Measurements from ENCODE around the gene TCOF1. TPM values are rescaled to one million over a fixed set of nuclear protein-coding genes. Genes with fewer than 3 reads are reported as not detected.

Gene TCOF1
- total RNA-seq, 5 donors from 2014 or later (not counting 1 experiment from before 2014, with no cell fraction given) = 50.4 to 67.8 (median 58.4) TPM

DNA sequence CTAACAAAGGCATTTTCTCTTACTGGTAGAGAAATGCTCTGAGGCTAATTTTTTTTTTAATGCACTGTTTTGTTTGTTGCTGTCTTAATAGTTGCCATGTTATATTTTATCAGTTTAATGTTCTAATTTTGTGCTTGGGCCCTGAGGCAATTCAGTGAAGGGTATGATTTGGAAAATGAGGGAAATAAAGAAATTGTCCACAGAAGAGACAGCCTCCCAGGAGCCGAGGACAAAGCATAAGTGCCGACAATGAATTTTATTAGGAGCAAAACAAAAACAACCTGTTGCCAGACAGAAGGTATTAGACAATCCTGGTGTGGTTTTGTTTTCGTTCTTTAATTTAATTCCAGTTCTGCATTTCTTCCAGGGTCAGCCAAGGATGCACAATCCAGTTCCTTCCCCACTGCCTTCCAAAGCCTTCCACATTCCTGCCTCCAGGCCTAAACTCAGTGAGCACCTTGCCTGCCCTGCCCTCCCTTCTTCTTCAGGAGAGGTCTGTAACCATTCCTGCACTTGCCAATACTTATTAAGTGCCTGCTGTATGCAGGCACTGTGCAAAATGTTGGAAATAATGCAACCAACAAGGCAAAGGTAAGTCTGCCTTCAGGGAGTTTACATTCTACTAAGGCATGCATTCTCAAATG is 4.3 kb upstream of the TCOF1 start:
- CTCF ChIA-PET = no interaction called here
- POLR2A ChIA-PET = interaction anchor here in 1 of 2 donors (0.7 kb wide), 1 partner anchor 63 kb away, joined by 3 read pairs; no protein-coding TSS in a partner anchor
- H3K36me3 Mint-ChIP-seq = no peaks in the 10 kb centered on the region
- no peaks in the 10 kb centered on the region for H3K27me3 Mint-ChIP-seq
- ATAC-seq (replicated peaks in 1 of 4) (no peak), DNase-seq (no peak)
- no peak overlapping the region for H3K27ac ChIP-seq (ENCODE audit: low read length)
- no peak overlapping the region for H3K4me3 ChIP-seq (ENCODE audit: control insufficient read depth in 1 of 2, extremely low read depth in 1 of 2, low read length in 1 of 2)
- no peak overlapping the region for H3K4me3 Mint-ChIP-seq
- no peaks in the 10 kb centered on the region for H3K9me3 ChIP-seq
- no peaks in the 10 kb centered on the region for H3K9me3 Mint-ChIP-seq
- no peaks in the 10 kb centered on the region for H3K36me3 ChIP-seq (ENCODE audit: control insufficient read depth in 2 of 2, extremely low read depth in 1 of 2, insufficient read depth in 1 of 2, low read length in 1 of 2)
- H3K27ac Mint-ChIP-seq = no peak overlapping the region
- 100% methylated on average over 2 of the region's 3 CpGs for WGBS (ENCODE audit: insufficient coverage)
- H3K27me3 ChIP-seq (replicated peaks in 1 of 2; ENCODE audit: control insufficient read depth in 2 of 2, extremely low read depth in 1 of 2, insufficient read depth in 2 of 2, low read length in 1 of 2) = peaks cover 0 to 2% of the 10 kb centered on the region in 2 experiments
- H3K4me1 Mint-ChIP-seq = peaks cover 21 to 27% (median 24%) of the 10 kb centered on the region in 3 donors
- peaks cover 2 to 21% of the 10 kb centered on the region in 2 experiments for H3K4me1 ChIP-seq (ENCODE audit: control insufficient read depth in 1 of 2, extremely low read depth in 1 of 2, insufficient read depth in 2 of 2, low read length in 2 of 2)

DNA sequence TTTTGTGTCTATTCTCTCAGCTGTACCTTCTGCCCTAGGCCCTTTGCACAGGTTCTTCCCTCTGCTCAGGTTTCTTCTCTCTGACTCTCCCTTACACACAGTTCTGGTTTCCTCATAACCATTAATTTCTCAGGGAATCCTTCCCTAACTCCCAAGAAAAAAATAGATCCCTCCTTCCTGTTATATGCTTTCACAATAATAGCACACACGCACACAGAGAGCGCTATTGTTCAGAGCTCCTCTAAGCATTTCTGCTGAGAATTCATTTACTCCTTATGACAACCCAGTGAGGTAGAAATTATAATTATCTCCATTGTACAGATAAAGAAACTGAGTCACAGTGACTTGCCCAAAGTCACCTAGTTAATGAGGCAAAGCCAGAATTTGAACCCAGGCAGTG is 1.7 kb upstream of the TCOF1 start:
- CTCF ChIA-PET = interaction anchor here in 1 of 2 donors (1.0 kb wide), 1 partner anchor 94 kb away, joined by 4 read pairs; no protein-coding TSS in a partner anchor
- H3K27me3 ChIP-seq (replicated peaks in 1 of 2; ENCODE audit: control insufficient read depth in 2 of 2, extremely low read depth in 1 of 2, insufficient read depth in 2 of 2, low read length in 1 of 2) = peaks cover 0 to 2% of the 10 kb centered on the region in 2 experiments
- no peaks in the 10 kb centered on the region for H3K9me3 ChIP-seq
- WGBS (ENCODE audit: insufficient coverage) = no CpG with 5 or more reads among the region's 2 CpGs
- H3K9me3 Mint-ChIP-seq = no peaks in the 10 kb centered on the region
- H3K4me3 Mint-ChIP-seq = no peak overlapping the region
- ATAC-seq (replicated peaks in 1 of 4) (no peak), DNase-seq (no peak)
- POLR2A ChIA-PET = no interaction called here
- peaks cover 38 to 43% (median 41%) of the 10 kb centered on the region in 3 donors for H3K4me1 Mint-ChIP-seq
- no peak overlapping the region for H3K27ac Mint-ChIP-seq
- H3K4me1 ChIP-seq (ENCODE audit: control insufficient read depth in 1 of 2, extremely low read depth in 1 of 2, insufficient read depth in 2 of 2, low read length in 2 of 2) = peaks cover 4 to 36% of the 10 kb centered on the region in 2 experiments
- no peak overlapping the region for H3K27ac ChIP-seq (ENCODE audit: low read length)
- no peaks in the 10 kb centered on the region for H3K27me3 Mint-ChIP-seq
- H3K36me3 ChIP-seq (ENCODE audit: control insufficient read depth in 2 of 2, extremely low read depth in 1 of 2, insufficient read depth in 1 of 2, low read length in 1 of 2) = peaks cover 0 to 13% of the 10 kb centered on the region in 2 donors
- peaks cover 10% of the 10 kb centered on the region for H3K36me3 Mint-ChIP-seq
- no peak overlapping the region for H3K4me3 ChIP-seq (ENCODE audit: control insufficient read depth in 1 of 2, extremely low read depth in 1 of 2, low read length in 1 of 2)

DNA sequence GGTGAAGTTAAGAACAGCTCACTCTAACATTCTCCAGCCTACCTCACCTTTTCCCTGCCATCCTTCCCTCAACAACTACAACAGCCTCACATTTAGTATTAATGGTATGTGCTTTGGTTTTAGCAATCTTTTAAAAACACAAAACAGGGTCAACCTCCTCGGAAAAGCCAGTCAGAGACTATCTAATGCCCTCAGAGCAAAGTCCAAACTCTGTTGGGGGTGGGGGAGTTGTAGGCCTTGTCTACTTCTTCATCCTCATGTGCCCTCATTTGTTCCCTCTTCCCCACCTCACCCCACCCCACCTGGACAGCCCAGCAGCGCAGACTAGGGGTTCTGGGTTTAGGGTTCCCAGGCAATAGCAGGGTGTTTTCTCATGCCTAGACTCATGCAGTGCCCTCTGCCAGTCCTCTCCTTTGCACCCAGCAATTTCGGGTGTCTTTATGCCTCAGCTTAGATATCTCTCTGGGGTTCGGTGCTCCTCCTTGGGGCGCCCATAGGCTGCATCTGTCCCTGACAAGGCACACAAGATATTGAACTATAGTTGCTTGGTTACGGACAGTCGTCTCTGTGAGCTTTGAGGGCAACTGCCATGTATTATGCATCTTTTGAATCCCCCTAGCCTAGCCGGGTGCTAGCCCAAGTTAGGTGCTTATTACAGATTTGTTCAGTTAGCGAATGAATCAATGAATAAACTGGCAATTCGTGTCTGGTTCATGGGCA is 762 bp upstream of the TCOF1 start:
- ChIA-PET CTCF (no interaction called here), POLR2A (interaction anchor here in 1 of 2 donors (0.8 kb wide), 1 partner anchor 54 kb away, joined by 3 read pairs; no protein-coding TSS in a partner anchor)
- no peak for ATAC-seq (replicated peaks in 1 of 4)
- peak in 1 of 35 experiments; percentile 4 for DNase-seq
- WGBS (ENCODE audit: insufficient coverage) = 68% methylated on average over 6 of the region's 10 CpGs
- H3K27ac ChIP-seq (ENCODE audit: low read length) = peak overlapping the region; percentile 48
- peaks cover 0 to 2% of the 10 kb centered on the region in 2 experiments for H3K27me3 ChIP-seq (replicated peaks in 1 of 2; ENCODE audit: control insufficient read depth in 2 of 2, extremely low read depth in 1 of 2, insufficient read depth in 2 of 2, low read length in 1 of 2)
- no peaks in the 10 kb centered on the region for H3K9me3 ChIP-seq
- H3K4me3 ChIP-seq (ENCODE audit: control insufficient read depth in 1 of 2, extremely low read depth in 1 of 2, low read length in 1 of 2) = peak overlapping the region in 1 of 2 donors; percentile 71
- peak overlapping the region; percentile 88 to 96 for H3K27ac Mint-ChIP-seq
- peaks cover 0 to 22% of the 10 kb centered on the region in 2 donors for H3K36me3 ChIP-seq (ENCODE audit: control insufficient read depth in 2 of 2, extremely low read depth in 1 of 2, insufficient read depth in 1 of 2, low read length in 1 of 2)
- peaks cover 15% of the 10 kb centered on the region for H3K36me3 Mint-ChIP-seq
- H3K9me3 Mint-ChIP-seq = no peaks in the 10 kb centered on the region
- peaks cover 35 to 41% (median 41%) of the 10 kb centered on the region in 3 donors for H3K4me1 Mint-ChIP-seq
- H3K4me3 Mint-ChIP-seq = peak overlapping the region; percentile 85 to 88 (median 86)
- peaks cover 4 to 32% of the 10 kb centered on the region in 2 experiments for H3K4me1 ChIP-seq (ENCODE audit: control insufficient read depth in 1 of 2, extremely low read depth in 1 of 2, insufficient read depth in 2 of 2, low read length in 2 of 2)
- no peaks in the 10 kb centered on the region for H3K27me3 Mint-ChIP-seq

DNA sequence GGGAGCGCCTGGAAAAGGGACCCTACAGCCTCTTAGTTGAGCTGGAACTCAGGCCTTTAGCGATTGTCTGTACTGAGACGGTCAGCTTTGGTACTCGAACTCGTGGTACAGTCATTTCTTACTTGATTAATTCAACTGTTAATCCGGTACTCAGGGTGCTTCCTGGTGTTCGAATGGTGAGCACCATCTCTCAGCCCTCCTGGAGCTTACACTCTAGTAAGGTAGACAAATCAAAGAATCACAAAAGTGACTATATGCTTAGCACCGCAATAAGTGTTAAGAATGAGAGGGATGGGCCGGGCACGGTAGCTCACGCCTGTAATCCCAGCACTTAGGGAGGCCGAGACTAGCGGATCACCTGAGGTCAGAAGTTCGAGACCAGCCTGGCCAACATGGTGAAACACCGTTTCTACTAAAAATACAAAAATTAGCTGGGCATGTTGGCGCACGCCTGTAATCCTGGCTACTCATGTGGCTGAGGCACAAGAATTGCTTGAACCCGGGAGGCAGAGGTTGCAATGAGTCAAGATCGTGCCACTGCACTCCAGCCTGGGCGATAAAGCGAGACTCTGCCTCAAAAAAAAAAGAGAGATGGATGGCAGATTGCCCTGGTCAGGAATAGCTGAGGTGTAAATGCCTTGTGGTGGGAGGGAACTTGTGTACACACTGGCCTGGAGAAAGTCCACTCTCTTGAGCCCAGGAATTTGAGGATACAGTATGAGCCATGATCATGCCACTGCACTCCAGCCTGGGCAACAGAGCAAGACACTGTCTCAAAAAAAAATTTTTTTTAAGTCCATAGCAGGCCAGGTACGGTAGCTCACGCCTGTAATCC is 981 bp downstream of the TCOF1 start:
- peaks cover 4 to 36% of the 10 kb centered on the region in 2 experiments for H3K4me1 ChIP-seq (ENCODE audit: control insufficient read depth in 1 of 2, extremely low read depth in 1 of 2, insufficient read depth in 2 of 2, low read length in 2 of 2)
- Mint-ChIP-seq H3K27ac (peak overlapping the region; percentile 33 to 53), H3K4me1 (peaks cover 44 to 58% (median 53%) of the 10 kb centered on the region in 3 donors), H3K9me3 (no peaks in the 10 kb centered on the region), H3K4me3 (peak overlapping the region; percentile 85 to 88 (median 86)), H3K27me3 (no peaks in the 10 kb centered on the region), H3K36me3 (peaks cover 30% of the 10 kb centered on the region)
- no peaks in the 10 kb centered on the region for H3K9me3 ChIP-seq
- peak overlapping the region; percentile 28 for H3K27ac ChIP-seq (ENCODE audit: low read length)
- DNase-seq (peak in 1 of 35 experiments; percentile 17), ATAC-seq (replicated peaks in 1 of 4) (no peak)
- H3K4me3 ChIP-seq (ENCODE audit: control insufficient read depth in 1 of 2, extremely low read depth in 1 of 2, low read length in 1 of 2) = peak overlapping the region; percentile 54 to 71
- CTCF ChIA-PET = interaction anchor here (0.5 to 0.6 kb wide), 2 partner anchors 7 to 37 kb away, joined by 3 to 6 read pairs; no protein-coding TSS in a partner anchor
- peaks cover 0 to 2% of the 10 kb centered on the region in 2 experiments for H3K27me3 ChIP-seq (replicated peaks in 1 of 2; ENCODE audit: control insufficient read depth in 2 of 2, extremely low read depth in 1 of 2, insufficient read depth in 2 of 2, low read length in 1 of 2)
- POLR2A ChIA-PET = interaction anchor here in 1 of 2 donors (0.6 kb wide), 1 partner anchor 120 kb away, joined by 3 read pairs; no protein-coding TSS in a partner anchor
- 62% methylated on average over 18 of the region's 23 CpGs for WGBS (ENCODE audit: insufficient coverage)
- peaks cover 8 to 40% of the 10 kb centered on the region in 2 donors for H3K36me3 ChIP-seq (ENCODE audit: control insufficient read depth in 2 of 2, extremely low read depth in 1 of 2, insufficient read depth in 1 of 2, low read length in 1 of 2)

DNA sequence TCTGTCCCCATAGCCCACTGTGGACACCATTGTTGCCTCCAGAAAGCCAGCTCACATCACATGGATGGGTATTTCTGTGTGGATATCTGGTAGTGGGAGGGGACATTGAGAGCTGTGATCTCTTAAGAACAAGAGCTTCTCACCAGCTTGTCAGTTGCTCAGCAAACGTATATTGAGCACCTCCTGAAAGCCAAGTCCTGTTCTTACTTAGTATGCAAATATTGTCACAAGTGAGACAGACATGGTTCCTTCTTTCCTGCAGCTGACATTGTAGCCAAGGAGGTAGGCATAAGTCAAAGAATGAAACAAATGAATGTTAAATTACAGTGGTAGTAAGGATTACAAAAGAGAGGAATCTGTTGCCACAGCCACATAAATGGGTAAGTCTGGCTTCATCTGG is 3.8 kb downstream of the TCOF1 start:
- no peak overlapping the region for H3K4me3 Mint-ChIP-seq
- no peaks in the 10 kb centered on the region for H3K27me3 Mint-ChIP-seq
- no peaks in the 10 kb centered on the region for H3K9me3 Mint-ChIP-seq
- Histone ChIP-seq H3K27ac (ENCODE audit: low read length) (no peak overlapping the region), H3K9me3 (no peaks in the 10 kb centered on the region), H3K4me1 (ENCODE audit: control insufficient read depth in 1 of 2, extremely low read depth in 1 of 2, insufficient read depth in 2 of 2, low read length in 2 of 2) (peaks cover 4 to 36% of the 10 kb centered on the region in 2 experiments), H3K27me3 (replicated peaks in 1 of 2; ENCODE audit: control insufficient read depth in 2 of 2, extremely low read depth in 1 of 2, insufficient read depth in 2 of 2, low read length in 1 of 2) (no peaks in the 10 kb centered on the region), H3K4me3 (ENCODE audit: control insufficient read depth in 1 of 2, extremely low read depth in 1 of 2, low read length in 1 of 2) (no peak overlapping the region), H3K36me3 (ENCODE audit: control insufficient read depth in 2 of 2, extremely low read depth in 1 of 2, insufficient read depth in 1 of 2, low read length in 1 of 2) (peaks cover 11 to 66% of the 10 kb centered on the region in 2 donors)
- 86% methylated on average over 1 of the region's 1 CpG for WGBS (ENCODE audit: insufficient coverage)
- H3K27ac Mint-ChIP-seq = no peak overlapping the region
- peaks cover 47% of the 10 kb centered on the region for H3K36me3 Mint-ChIP-seq
- ATAC-seq (replicated peaks in 1 of 4) = no peak
- ChIA-PET CTCF (no interaction called here), POLR2A (no interaction called here)
- H3K4me1 Mint-ChIP-seq = peaks cover 43 to 65% (median 53%) of the 10 kb centered on the region in 3 donors
- DNase-seq = no peak

Data from T-cell (primary cell).